Neutrophil (primary cell): ENCODE data around the gene ZNF628.
A peak's percentile ranks its signal among the peaks of the same experiment; 100 is the strongest.

Experiments
- H3K27ac ChIP-seq: fragments of 200-600 bp; sonication (generic); 2 replicates; pipeline ENCODE4 v1.5.1; 2016; ENCODE audit warnings: mild to moderate bottlenecking, moderate library complexity
- H3K27me3 ChIP-seq: fragments of 200-600 bp; sonication (generic); 2 replicates; pipeline ENCODE4 v1.6.0; 2016; ENCODE audit warnings: mild to moderate bottlenecking
- H3K36me3 ChIP-seq: fragments of 200-600 bp; sonication (generic); 2 replicates; pipeline ENCODE4 v1.5.1; 2017
- H3K4me1 ChIP-seq, 2 experiments: fragments of 200-600 bp in 1 of 2; sonication (generic) in 1 of 2; 1 replicate in 1 of 2; 2 replicates in 1 of 2; pipeline versions ENCODE4 v1.5.1 to v1.6.1; 2013 to 2016; ENCODE audit warnings: low read depth in 1 of 2, low read length in 1 of 2, mild to moderate bottlenecking in 1 of 2, moderate library complexity in 1 of 2; ENCODE audit not compliant: control insufficient read depth in 1 of 2, insufficient read depth in 1 of 2
- H3K4me3 ChIP-seq, 2 experiments: fragments of 200-600 bp in 1 of 2; sonication (generic) in 1 of 2; 1 replicate in 1 of 2; 2 replicates in 1 of 2; pipeline ENCODE4 v1.5.1; 2013 to 2016; ENCODE audit warnings: low read depth in 1 of 2, low read length in 1 of 2, mild to moderate bottlenecking in 1 of 2, moderate library complexity in 1 of 2
- H3K9me3 ChIP-seq: fragments of 200-600 bp; sonication (generic); 2 replicates; pipeline ENCODE4 v1.5.1; 2016
- CTCF ChIP-seq: fragments of 200-600 bp; sonication (generic); IDR thresholded peaks from 2 replicates; pipeline ENCODE4 v1.5.1; 2016; ENCODE audit warnings: antibody characterized with exemption

ZNF628 gene

GRCh38 chr19:55476100-55476775 is at the start of gene ZNF628:
TSS of gene ZNF628 (plus strand) at chr19:55476617. CDS start at chr19:55479911, 3,294 bp downstream.
- Histone ChIP-seq H3K27ac (peak within 1 kb of the TSS; percentile 91), H3K4me1 (peaks cover 14 to 16% of the 10 kb centered on the region in 2 experiments), H3K27me3 (no peaks in the 10 kb centered on the region), H3K9me3 (no peaks in the 10 kb centered on the region), H3K36me3 (peaks cover 3% of the 10 kb centered on the region), H3K4me3 (peak within 1 kb of the TSS; percentile 81 to 90)
- no peak for TF ChIP-seq CTCF

- no peak overlapping the region for H3K4me3 ChIP-seq
- no peaks in the 10 kb centered on the region for H3K9me3 ChIP-seq
- H3K27ac ChIP-seq: no peak overlapping the region
- H3K4me1 ChIP-seq: no peaks in the 10 kb centered on the region
- H3K36me3 ChIP-seq: no peaks in the 10 kb centered on the region
- peaks cover 72% of the 10 kb centered on the region for H3K27me3 ChIP-seq
- TF ChIP-seq CTCF: no peak
Observed at GRCh38 chr19:55431183-55431582, 45.2 kb upstream of the ZNF628 start.

GRCh38 chr19:55432241-55432959 is 44.0 kb upstream of the ZNF628 start:
- H3K27me3 ChIP-seq: peaks cover 74% of the 10 kb centered on the region
- TF ChIP-seq CTCF: no peak
- no peaks in the 10 kb centered on the region for H3K9me3 ChIP-seq
- H3K4me1 ChIP-seq: no peaks in the 10 kb centered on the region
- no peak overlapping the region for H3K4me3 ChIP-seq
- H3K36me3 ChIP-seq: no peaks in the 10 kb centered on the region
- H3K27ac ChIP-seq: no peak overlapping the region

GRCh38 chr19:55433292-55433691 is 43.1 kb upstream of the ZNF628 start:
- no peak for TF ChIP-seq CTCF
- Histone ChIP-seq H3K4me1 (no peaks in the 10 kb centered on the region), H3K36me3 (no peaks in the 10 kb centered on the region), H3K4me3 (no peak overlapping the region), H3K9me3 (no peaks in the 10 kb centered on the region), H3K27ac (no peak overlapping the region), H3K27me3 (peaks cover 83% of the 10 kb centered on the region)

GRCh38 chr19:55434356-55434919 is 42.0 kb upstream of the ZNF628 start:
- no peaks in the 10 kb centered on the region for H3K4me1 ChIP-seq
- no peak overlapping the region for H3K4me3 ChIP-seq
- no peak for TF ChIP-seq CTCF
- H3K27me3 ChIP-seq: peaks cover 86% of the 10 kb centered on the region
- no peak overlapping the region for H3K27ac ChIP-seq
- H3K36me3 ChIP-seq: no peaks in the 10 kb centered on the region
- no peaks in the 10 kb centered on the region for H3K9me3 ChIP-seq
